22Rv1 (cell line): ENCODE results near the gene GALNT4.

Experiments
- H3K27ac ChIP-seq: fragments of 450-650 bp; 2 replicates; pipeline ENCODE4 v1.5.1; 2017
- CTCF ChIP-seq: fragments of 450-650 bp; IDR thresholded peaks from 2 replicates; pipeline ENCODE4 v1.5.1; 2017; ENCODE audit warnings: mild to moderate bottlenecking
- ZFX ChIP-seq: fragments of 450-650 bp; IDR thresholded peaks from 2 replicates; pipeline ENCODE4 v1.6.1; 2017; ENCODE audit warnings: antibody characterized with exemption, borderline replicate concordance

The GALNT4 gene

GRCh38 chr12:89523393-89523792 is 1.2 kb downstream of the GALNT4 start:
- H3K27ac ChIP-seq, result no peak overlapping the region

GRCh38 chr12:89521364-89522223 is 3.0 kb downstream of the GALNT4 start:
- no peak overlapping the region for H3K27ac ChIP-seq
- TF ChIP-seq CTCF (no peak), ZFX (no peak)

More at GRCh38 chr12:89523393-89523792, 1.2 kb downstream of the GALNT4 start:
- TF ChIP-seq CTCF (no peak), ZFX (no peak)

GRCh38 chr12:89517720-89518119 is 6.9 kb downstream of the GALNT4 start:
- TF ChIP-seq CTCF (no peak), ZFX (no peak)
- no peak overlapping the region for H3K27ac ChIP-seq

GRCh38 chr12:89516633-89517032 is 8.0 kb downstream of the GALNT4 start:
- no peak overlapping the region for H3K27ac ChIP-seq
- TF ChIP-seq ZFX (no peak), CTCF (no peak)

- TF ChIP-seq ZFX (no peak), CTCF (no peak)
- no peak overlapping the region for H3K27ac ChIP-seq
Observed at GRCh38 chr12:89514751-89515150, 9.8 kb downstream of the GALNT4 start.

- H3K27ac ChIP-seq, result no peak overlapping the region
- TF ChIP-seq ZFX, result no peak
- TF ChIP-seq CTCF, result no peak
Observed at GRCh38 chr12:89513544-89513943, 11.1 kb downstream of the GALNT4 start.
